ENCODE measurements around the gene ARID2. TPM values are rescaled to one million over a fixed set of nuclear protein-coding genes. Genes with fewer than 3 reads are reported as not detected.

Gene ARID2
- polyA plus RNA-seq, 1 donor (not counting 4 experiments of a cell fraction or from before 2014, with no cell fraction given) = 15.1 TPM

DNA sequence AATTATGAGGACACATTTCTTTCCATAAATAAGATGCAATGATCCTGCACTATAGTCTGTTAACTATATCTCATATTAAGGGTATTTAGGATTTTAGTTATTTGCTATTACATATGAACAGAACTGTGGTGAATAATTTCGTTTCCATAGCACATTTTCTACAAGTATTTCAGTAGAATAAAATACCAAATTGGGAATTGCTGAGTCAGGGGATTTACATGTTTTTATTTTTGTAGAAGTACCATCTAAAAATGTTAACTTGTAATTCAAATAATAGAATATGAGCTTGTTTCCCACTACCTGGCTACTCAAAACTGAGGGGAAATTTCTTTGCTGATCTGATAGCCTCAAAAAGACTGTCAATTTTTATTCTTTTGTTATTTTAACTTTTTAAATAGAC is 136.8 kb downstream of the ARID2 start:
- Histone ChIP-seq H3K9me3 (ENCODE audit: control insufficient read depth, low read depth, low read length) (no peaks in the 10 kb centered on the region), H3K27ac (ENCODE audit: control insufficient read depth, insufficient read depth, low read length) (no peak overlapping the region), H3K79me2 (ENCODE audit: control insufficient read depth, insufficient read depth, low read length) (no peaks in the 10 kb centered on the region), H3K27me3 (ENCODE audit: control insufficient read depth, extremely low read depth, insufficient read depth, low read length) (no peaks in the 10 kb centered on the region), H2AFZ (ENCODE audit: control insufficient read depth, low read length) (no peak overlapping the region), H4K20me1 (ENCODE audit: control insufficient read depth, extremely low read depth, insufficient read depth, low read length) (no peaks in the 10 kb centered on the region), H3K9ac (ENCODE audit: control insufficient read depth, extremely low read depth, insufficient read depth, low read length) (no peak overlapping the region), H3K9me1 (ENCODE audit: control insufficient read depth, extremely low read depth, insufficient read depth, low read length) (no peaks in the 10 kb centered on the region), H3K4me2 (ENCODE audit: control insufficient read depth, extremely low read depth, insufficient read depth, low read depth, low read length) (no peak overlapping the region), H3K4me1 (ENCODE audit: control insufficient read depth, extremely low read depth, insufficient read depth, low read length) (no peaks in the 10 kb centered on the region), H3K36me3 (ENCODE audit: control insufficient read depth in 2 of 2, extremely low read depth in 1 of 2, insufficient read depth in 2 of 2, low read length in 2 of 2) (peaks cover 0 to 4% of the 10 kb centered on the region in 2 experiments), H3K4me3 (ENCODE audit: control insufficient read depth in 2 of 3, extremely low read depth in 1 of 3, insufficient read depth in 2 of 3, low read depth in 1 of 3, low read length in 3 of 3) (no peak overlapping the region)
- TF ChIP-seq EZH2 (IDR thresholded peaks at IDR 0.05; ENCODE audit: low read length) = no peak
- TF ChIP-seq, protein P1, sequence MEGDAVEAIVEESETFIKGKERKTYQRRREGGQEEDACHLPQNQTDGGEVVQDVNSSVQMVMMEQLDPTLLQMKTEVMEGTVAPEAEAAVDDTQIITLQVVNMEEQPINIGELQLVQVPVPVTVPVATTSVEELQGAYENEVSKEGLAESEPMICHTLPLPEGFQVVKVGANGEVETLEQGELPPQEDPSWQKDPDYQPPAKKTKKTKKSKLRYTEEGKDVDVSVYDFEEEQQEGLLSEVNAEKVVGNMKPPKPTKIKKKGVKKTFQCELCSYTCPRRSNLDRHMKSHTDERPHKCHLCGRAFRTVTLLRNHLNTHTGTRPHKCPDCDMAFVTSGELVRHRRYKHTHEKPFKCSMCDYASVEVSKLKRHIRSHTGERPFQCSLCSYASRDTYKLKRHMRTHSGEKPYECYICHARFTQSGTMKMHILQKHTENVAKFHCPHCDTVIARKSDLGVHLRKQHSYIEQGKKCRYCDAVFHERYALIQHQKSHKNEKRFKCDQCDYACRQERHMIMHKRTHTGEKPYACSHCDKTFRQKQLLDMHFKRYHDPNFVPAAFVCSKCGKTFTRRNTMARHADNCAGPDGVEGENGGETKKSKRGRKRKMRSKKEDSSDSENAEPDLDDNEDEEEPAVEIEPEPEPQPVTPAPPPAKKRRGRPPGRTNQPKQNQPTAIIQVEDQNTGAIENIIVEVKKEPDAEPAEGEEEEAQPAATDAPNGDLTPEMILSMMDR (optimal IDR thresholded peaks at IDR 0.05 in 1 of 3, IDR thresholded peaks at IDR 0.05 in 1 of 3, conservative IDR thresholded peaks at IDR 0.05 in 1 of 3; ENCODE audit: extremely low read depth in 1 of 3, insufficient read depth in 2 of 3, low read length in 3 of 3) = no peak
- FAIRE-seq (no peak), DNase-seq (ENCODE audit: low read depth, low spot score) (no peak)
- dilution Hi-C loops (cut with MboI; ENCODE audit: extremely low pct_ligation_motif_present, low sequenced_read_pairs) = no loop called here

DNA sequence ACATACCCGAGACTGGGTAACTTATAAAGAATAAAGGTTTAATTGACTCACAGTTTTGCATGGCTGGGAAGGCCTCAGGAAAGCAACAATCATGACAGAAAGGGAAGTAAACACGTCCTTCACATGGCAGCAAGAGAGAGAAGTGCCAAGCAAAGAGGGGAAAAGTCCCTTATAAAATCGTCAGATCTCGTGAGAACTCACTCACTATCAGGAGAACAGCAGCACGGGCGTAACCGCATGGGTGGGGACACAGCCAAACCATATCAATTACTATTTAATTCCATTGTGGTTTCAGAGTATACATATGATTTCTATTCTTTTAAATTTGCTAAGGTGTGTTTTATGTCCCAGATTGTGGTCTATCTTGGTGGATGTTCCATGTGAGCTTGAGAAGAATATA is 142.9 kb downstream of the ARID2 start:
- dilution Hi-C loops (cut with MboI; ENCODE audit: extremely low pct_ligation_motif_present, low sequenced_read_pairs) = no loop called here
- H3K9ac ChIP-seq (ENCODE audit: control insufficient read depth, extremely low read depth, insufficient read depth, low read length) = no peak overlapping the region
- no peaks in the 10 kb centered on the region for H4K20me1 ChIP-seq (ENCODE audit: control insufficient read depth, extremely low read depth, insufficient read depth, low read length)
- TF ChIP-seq, protein P1 (optimal IDR thresholded peaks at IDR 0.05 in 1 of 3, IDR thresholded peaks at IDR 0.05 in 1 of 3, conservative IDR thresholded peaks at IDR 0.05 in 1 of 3; ENCODE audit: extremely low read depth in 1 of 3, insufficient read depth in 2 of 3, low read length in 3 of 3) = no peak
- TF ChIP-seq EZH2 (IDR thresholded peaks at IDR 0.05; ENCODE audit: low read length) = no peak
- no peak overlapping the region for H3K4me2 ChIP-seq (ENCODE audit: control insufficient read depth, extremely low read depth, insufficient read depth, low read depth, low read length)
- H3K27me3 ChIP-seq (ENCODE audit: control insufficient read depth, extremely low read depth, insufficient read depth, low read length) = no peaks in the 10 kb centered on the region
- no peaks in the 10 kb centered on the region for H3K9me1 ChIP-seq (ENCODE audit: control insufficient read depth, extremely low read depth, insufficient read depth, low read length)
- no peak overlapping the region for H3K4me3 ChIP-seq (ENCODE audit: control insufficient read depth in 2 of 3, extremely low read depth in 1 of 3, insufficient read depth in 2 of 3, low read depth in 1 of 3, low read length in 3 of 3)
- H3K36me3 ChIP-seq (ENCODE audit: control insufficient read depth in 2 of 2, extremely low read depth in 1 of 2, insufficient read depth in 2 of 2, low read length in 2 of 2) = peaks cover 0 to 5% of the 10 kb centered on the region in 2 experiments
- H2AFZ ChIP-seq (ENCODE audit: control insufficient read depth, low read length) = no peak overlapping the region
- no peaks in the 10 kb centered on the region for H3K79me2 ChIP-seq (ENCODE audit: control insufficient read depth, insufficient read depth, low read length)
- DNase-seq (ENCODE audit: low read depth, low spot score) = no peak
- FAIRE-seq = no peak
- no peaks in the 10 kb centered on the region for H3K4me1 ChIP-seq (ENCODE audit: control insufficient read depth, extremely low read depth, insufficient read depth, low read length)
- H3K9me3 ChIP-seq (ENCODE audit: control insufficient read depth, low read depth, low read length) = no peaks in the 10 kb centered on the region
- no peak overlapping the region for H3K27ac ChIP-seq (ENCODE audit: control insufficient read depth, insufficient read depth, low read length)

Measured in keratinocyte (primary cell).